Right atrium auricular region (tissue), 2 donors: ENCODE data around the gene ANKRD39. TPM values are rescaled to one million over a fixed set of nuclear protein-coding genes. Genes with fewer than 3 reads are reported as not detected.
A peak's percentile ranks its signal among the peaks of the same experiment; 100 is the strongest.

Source experiments
- DNase-seq: peaks from one replicate; pipeline ENCODE4 v3.0.0-alpha.2; 2019; ENCODE audit warnings: low spot score
- H3K27ac ChIP-seq, 2 donors: fragments of 200-600 bp; sonication (generic); 1 replicate in 1 of 2; 2 replicates in 1 of 2; pipeline ENCODE4 v1.5.1; 2016 to 2019
- H3K27me3 ChIP-seq, 2 donors: fragments of 200-600 bp; sonication (generic); one replicate each; pipeline versions ENCODE4 v1.5.1 to v1.6.0; 2017 to 2019
- H3K36me3 ChIP-seq: fragments of 200-600 bp; sonication (generic); one replicate; pipeline ENCODE4 v1.5.1; 2016
- H3K4me1 ChIP-seq, 2 donors: fragments of 200-600 bp; sonication (generic); one replicate each; pipeline versions ENCODE4 v1.5.1 to v1.6.0; 2017 to 2019
- H3K4me3 ChIP-seq, 2 donors: fragments of 200-600 bp; sonication (generic); 1 replicate in 1 of 2; 2 replicates in 1 of 2; pipeline ENCODE4 v1.5.1; 2017 to 2019; ENCODE audit warnings: mild to moderate bottlenecking in 1 of 2, moderate library complexity in 1 of 2
- H3K9me3 ChIP-seq, 2 donors: fragments of 200-600 bp; sonication (generic); one replicate each; pipeline ENCODE4 v1.5.1; 2019
- CTCF ChIP-seq, 2 donors: fragments of 200-600 bp; sonication (generic); IDR thresholded peaks; one replicate each; pipeline ENCODE4 v1.5.1; 2019; ENCODE audit warnings: antibody characterized with exemption in 2 of 2
- total RNA-seq, 2 donors: library from RNA; depleted of rRNA; stranded (reverse); fragments of >200 nt; gene quantifications; one replicate each; pipeline ENCODE4 v1.1.0, GENCODE V29; 2016

ANKRD39 gene
- total RNA-seq, 2 donors from 2014 or later, result 8.7 to 12.2 TPM

- no peak overlapping the region for H3K4me3 ChIP-seq
- no peak for TF ChIP-seq CTCF (IDR thresholded peaks at IDR 0.05)
- H3K9me3 ChIP-seq, result no peaks in the 10 kb centered on the region
- H3K27ac ChIP-seq, result no peak overlapping the region
- peaks cover 0 to 75% of the 10 kb centered on the region in 2 donors for H3K4me1 ChIP-seq
- no peak for DNase-seq
- peaks cover 4% of the 10 kb centered on the region for H3K36me3 ChIP-seq
- H3K27me3 ChIP-seq, result no peaks in the 10 kb centered on the region
These were observed 37.8 kb downstream of the ANKRD39 start for GRCh38 chr2:96819876-96820511.

DNA sequence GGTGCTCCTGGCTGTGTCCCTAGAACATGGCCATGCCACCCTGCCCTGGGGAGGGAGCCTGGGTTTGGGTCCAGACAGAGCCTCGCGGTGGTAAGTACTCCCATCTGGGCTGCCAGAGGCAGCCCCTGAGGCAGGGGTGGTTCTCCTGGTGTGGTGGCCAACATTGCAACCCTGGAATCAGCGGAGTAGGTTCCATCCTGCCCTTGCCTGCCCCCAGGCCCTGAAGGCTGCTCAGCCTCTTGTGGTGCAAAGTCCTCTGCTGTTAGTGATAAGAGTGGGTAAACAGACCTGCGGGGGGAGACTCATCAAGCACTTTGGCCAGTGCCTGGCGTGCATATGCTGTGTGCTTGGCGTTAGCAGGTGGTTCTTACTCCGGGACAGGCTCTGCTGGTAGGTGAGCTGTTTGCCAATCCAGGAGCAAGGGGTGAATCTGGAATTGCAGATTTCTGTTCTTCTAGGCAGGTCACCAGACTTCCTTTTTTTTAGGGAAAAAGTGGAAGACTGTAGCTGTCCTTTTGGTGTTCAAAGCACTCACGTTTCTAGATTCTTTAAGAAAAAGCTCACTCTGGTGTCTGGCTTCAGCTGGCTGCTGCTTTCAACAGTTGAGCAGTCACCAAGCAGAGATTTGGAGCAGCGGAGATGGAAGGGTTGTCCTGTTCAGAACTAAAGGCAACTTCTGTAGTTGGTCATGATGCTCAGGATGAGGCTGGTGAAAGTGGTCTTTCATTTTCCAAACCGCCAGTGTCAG lies 38.5 kb downstream of the ANKRD39 start:
- no peak overlapping the region for H3K4me3 ChIP-seq
- H3K27ac ChIP-seq, result peak overlapping the region; percentile 38 to 47
- no peak for DNase-seq
- H3K4me1 ChIP-seq, result peaks cover 0 to 73% of the 10 kb centered on the region in 2 donors
- no peaks in the 10 kb centered on the region for H3K27me3 ChIP-seq
- H3K9me3 ChIP-seq, result no peaks in the 10 kb centered on the region
- no peaks in the 10 kb centered on the region for H3K36me3 ChIP-seq
- no peak for TF ChIP-seq CTCF (IDR thresholded peaks at IDR 0.05)

DNA sequence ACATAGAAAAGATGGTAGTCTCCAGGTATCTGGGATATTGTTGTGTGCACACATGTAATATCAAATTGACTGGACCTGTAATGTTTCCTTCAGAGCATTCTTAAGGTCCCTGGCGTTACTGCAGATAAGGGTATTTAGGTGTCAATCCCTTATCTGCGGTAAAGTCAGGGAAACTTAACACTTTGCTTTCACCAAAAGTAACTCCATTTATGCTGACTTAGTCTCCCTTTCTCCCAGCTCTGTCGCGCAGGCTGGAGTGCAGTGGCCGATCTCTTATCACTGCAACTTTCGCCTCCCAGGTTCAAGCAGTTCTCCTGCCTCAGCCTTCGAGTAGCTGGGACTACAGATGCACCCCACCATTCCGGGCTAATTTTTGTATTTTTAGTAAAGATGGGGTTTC lies 39.9 kb downstream of the ANKRD39 start:
- TF ChIP-seq CTCF (IDR thresholded peaks at IDR 0.05), result no peak
- Histone ChIP-seq H3K27me3 (no peaks in the 10 kb centered on the region), H3K4me3 (peak overlapping the region in 1 of 2 donors; percentile 80), H3K27ac (peak overlapping the region in 1 of 2 donors; percentile 70), H3K36me3 (no peaks in the 10 kb centered on the region), H3K4me1 (peaks cover 0 to 60% of the 10 kb centered on the region in 2 donors), H3K9me3 (no peaks in the 10 kb centered on the region)
- DNase-seq, result no peak

DNA sequence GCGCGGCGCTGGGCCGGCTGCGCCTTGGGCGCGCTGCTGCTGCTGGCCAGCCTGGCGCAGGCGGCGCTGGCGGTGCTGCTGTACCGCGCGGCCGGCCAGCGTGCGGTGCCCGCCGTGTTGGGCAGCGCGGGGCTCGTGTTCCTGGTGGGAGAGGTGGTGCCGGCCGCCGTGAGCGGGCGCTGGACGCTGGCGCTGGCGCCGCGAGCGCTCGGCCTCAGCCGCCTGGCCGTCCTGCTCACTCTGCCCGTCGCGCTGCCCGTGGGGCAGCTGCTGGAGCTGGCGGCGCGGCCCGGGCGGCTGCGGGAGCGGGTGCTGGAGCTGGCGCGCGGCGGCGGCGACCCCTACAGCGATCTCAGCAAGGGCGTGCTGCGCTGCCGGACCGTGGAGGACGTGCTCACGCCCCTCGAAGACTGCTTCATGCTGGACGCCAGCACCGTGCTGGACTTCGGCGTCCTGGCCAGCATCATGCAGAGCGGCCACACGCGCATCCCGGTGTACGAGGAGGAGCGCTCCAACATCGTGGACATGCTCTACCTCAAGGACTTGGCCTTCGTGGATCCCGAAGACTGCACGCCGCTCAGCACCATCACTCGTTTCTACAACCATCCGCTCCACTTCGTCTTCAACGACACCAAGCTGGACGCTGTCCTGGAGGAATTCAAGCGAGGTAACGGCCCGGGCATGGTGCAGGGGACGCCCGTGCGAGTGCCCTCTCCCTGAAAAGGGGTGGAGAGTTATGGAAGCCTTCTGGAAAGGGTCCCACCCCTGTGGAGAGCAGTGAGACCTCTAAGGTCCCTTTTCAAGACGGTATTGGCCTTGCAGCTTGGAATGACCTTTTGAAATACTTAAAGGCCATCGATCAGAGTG lies 40.7 kb downstream of the ANKRD39 start:
- H3K9me3 ChIP-seq, result no peaks in the 10 kb centered on the region

More for the DNA sequence above, 40.7 kb downstream of the ANKRD39 start:
- H3K27ac ChIP-seq, result peak overlapping the region; percentile 70 to 90
- TF ChIP-seq CTCF (IDR thresholded peaks at IDR 0.05), result no peak
- no peaks in the 10 kb centered on the region for H3K27me3 ChIP-seq
- no peak for DNase-seq
- no peaks in the 10 kb centered on the region for H3K36me3 ChIP-seq
- H3K4me1 ChIP-seq, result peaks cover 0 to 58% of the 10 kb centered on the region in 2 donors
- peak overlapping the region; percentile 72 to 80 for H3K4me3 ChIP-seq
